Fibroblast of mammary gland (primary cell): ENCODE data around the gene ADRB1.

Source experiments
- DNase-seq: peaks from one replicate; pipeline ENCODE4 v3.0.0-alpha.2; 2010; ENCODE audit warnings: low read depth
- H3K4me3 ChIP-seq: 2 replicates; pipeline ENCODE4 v1.5.1; 2011; ENCODE audit warnings: low read depth, mild to moderate bottlenecking, low read length, moderate library complexity; ENCODE audit not compliant: control insufficient read depth
- CTCF ChIP-seq: conservative IDR thresholded peaks from 2 replicates; pipeline ENCODE4 v1.5.1; 2011; ENCODE audit warnings: low read depth, low read length, inconsistent platforms; ENCODE audit not compliant: control insufficient read depth, insufficient read depth

Gene ADRB1

DNA sequence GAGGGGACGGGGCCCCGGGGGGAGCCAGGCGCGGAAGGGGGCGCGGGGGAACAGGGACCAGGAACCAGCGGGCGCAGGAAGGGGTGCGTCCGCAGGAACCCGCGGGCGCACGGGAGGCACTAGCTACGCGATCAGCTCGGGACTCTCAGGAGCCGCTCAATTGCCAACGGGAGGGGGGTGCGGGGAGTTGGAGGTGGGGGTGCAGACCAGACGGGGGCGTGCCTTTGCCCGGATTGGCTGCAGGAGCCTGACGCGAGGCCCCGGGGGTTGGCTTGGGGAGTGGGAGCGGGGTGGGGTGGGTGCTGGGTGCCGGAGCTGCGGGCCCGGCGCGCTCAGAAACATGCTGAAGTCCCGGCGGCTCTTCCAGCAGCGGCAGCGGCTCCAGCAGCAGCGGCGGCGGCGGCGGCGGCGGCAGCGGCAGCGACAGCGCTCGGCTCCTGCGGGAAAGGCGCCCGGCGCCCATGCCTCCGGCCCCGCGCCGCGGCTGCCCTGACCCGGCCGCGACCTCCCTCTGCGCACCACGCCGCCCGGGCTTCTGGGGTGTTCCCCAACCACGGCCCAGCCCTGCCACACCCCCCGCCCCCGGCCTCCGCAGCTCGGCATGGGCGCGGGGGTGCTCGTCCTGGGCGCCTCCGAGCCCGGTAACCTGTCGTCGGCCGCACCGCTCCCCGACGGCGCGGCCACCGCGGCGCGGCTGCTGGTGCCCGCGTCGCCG lies at the start of gene ADRB1:
Gene ADRB1 (plus strand): TSS at position 335 of the 715 bp plus-strand sequence. CDS start 267 bp downstream, at position 602.
- DNase-seq: no peak
- no peak within 1 kb of the TSS for H3K4me3 ChIP-seq
- no peak for TF ChIP-seq CTCF

- TF ChIP-seq CTCF: no peak
- H3K4me3 ChIP-seq: no peak overlapping the region
- no peak for DNase-seq
These were observed 48.5 kb upstream of the ADRB1 start for GRCh38 chr10:113995201-113995600.

- TF ChIP-seq CTCF: no peak
- H3K4me3 ChIP-seq: no peak overlapping the region
- no peak for DNase-seq
These were observed 46.2 kb upstream of the ADRB1 start for GRCh38 chr10:113997428-113997827.

DNA sequence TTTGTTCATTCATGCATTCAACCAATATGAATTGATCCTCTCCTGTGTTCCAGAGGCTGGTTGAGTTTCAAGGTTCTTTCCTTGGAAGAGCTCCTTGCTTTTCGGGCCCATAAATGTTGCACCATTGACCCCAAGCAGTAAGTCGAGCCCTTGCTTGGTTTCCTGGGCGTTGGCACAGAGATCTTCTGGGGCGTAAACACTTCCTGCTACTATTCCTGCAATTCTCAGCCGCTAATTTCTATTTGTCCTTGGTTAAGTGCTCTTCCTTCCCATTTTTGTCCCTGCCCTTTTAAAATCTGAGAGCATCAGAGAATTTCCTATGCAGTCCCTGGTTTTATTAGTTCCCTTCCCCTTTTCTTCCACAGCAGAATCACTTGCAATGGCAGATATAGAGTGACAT lies 44.1 kb upstream of the ADRB1 start:
- no peak for DNase-seq
- no peak overlapping the region for H3K4me3 ChIP-seq
- TF ChIP-seq CTCF: no peak

DNA sequence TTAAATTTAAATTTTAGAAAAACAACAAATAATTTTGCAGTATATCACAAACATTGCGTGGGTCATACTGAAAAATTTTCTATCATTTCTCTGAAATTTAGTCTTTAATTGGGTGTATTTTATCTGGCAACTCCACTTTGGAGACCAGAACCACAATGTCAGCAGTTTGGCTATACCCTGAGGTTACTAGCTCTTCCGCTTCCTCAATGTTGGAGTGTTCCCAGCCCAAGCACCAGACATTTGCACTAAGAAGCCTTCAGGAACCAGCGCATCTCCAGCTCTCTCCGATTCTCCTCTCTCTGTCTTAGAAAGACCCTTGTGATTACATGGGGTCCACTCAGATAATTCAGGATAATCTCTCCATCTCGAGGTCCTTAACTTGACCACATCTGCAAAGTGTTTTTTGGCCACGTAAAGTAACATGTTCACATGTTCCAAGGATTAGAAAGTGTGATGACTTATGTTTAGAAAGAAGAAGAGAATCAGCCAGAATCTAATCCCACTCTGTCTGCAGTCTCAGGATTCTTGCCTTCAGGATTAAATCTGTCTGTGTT lies 43.1 kb upstream of the ADRB1 start:
- DNase-seq: no peak
- no peak overlapping the region for H3K4me3 ChIP-seq
- TF ChIP-seq CTCF: no peak

GRCh38 chr10:114002422-114002821 lies 41.2 kb upstream of the ADRB1 start:
- DNase-seq: no peak
- H3K4me3 ChIP-seq: no peak overlapping the region
- no peak for TF ChIP-seq CTCF
